GM12873 (cell line): ENCODE data around the gene AMPH.

Experiments
- CTCF ChIP-seq: IDR thresholded peaks from 2 replicates; pipeline ENCODE4 v1.5.1; 2012; ENCODE audit warnings: low read depth, mild to moderate bottlenecking, moderate library complexity, low read length, control low read depth; ENCODE audit not compliant: insufficient read depth; ENCODE audit errors: missing control alignments

The AMPH gene

GRCh38 chr7:38580485-38580884, 50.7 kb downstream of the AMPH start:
- TF ChIP-seq CTCF, result no peak

- TF ChIP-seq CTCF, result no peak
These were observed 57.1 kb downstream of the AMPH start for GRCh38 chr7:38574086-38574485.

- TF ChIP-seq CTCF, result no peak
These were observed 62.7 kb downstream of the AMPH start for GRCh38 chr7:38568497-38568896.

GRCh38 chr7:38565289-38565688, 65.9 kb downstream of the AMPH start:
- no peak for TF ChIP-seq CTCF

GRCh38 chr7:38563741-38564140, 67.4 kb downstream of the AMPH start:
- no peak for TF ChIP-seq CTCF

- no peak for TF ChIP-seq CTCF
These were observed 70.0 kb downstream of the AMPH start for GRCh38 chr7:38561166-38561565.

GRCh38 chr7:38558761-38559345, 72.3 kb downstream of the AMPH start:
- no peak for TF ChIP-seq CTCF

- TF ChIP-seq CTCF, result no peak
These were observed 76.6 kb downstream of the AMPH start for GRCh38 chr7:38554586-38554985.
